D721Med (cell line): ENCODE results near the gene KMT2E.

Experiments
- DNase-seq: peaks from one replicate; pipeline ENCODE4 v3.0.0; 2011; ENCODE audit warnings: low spot score; ENCODE audit not compliant: insufficient read length
- FAIRE-seq: peaks from 2 replicates; lab custom pipeline; 2011; peaks lifted over from hg19 to GRCh38; lab: Jason Lieb, UNC
- CTCF ChIP-seq: IDR thresholded peaks from 2 replicates; pipeline ENCODE4 v1.5.1; 2012; ENCODE audit warnings: mild to moderate bottlenecking, control low read depth; ENCODE audit not compliant: insufficient read depth; ENCODE audit errors: missing control alignments

KMT2E gene

DNA sequence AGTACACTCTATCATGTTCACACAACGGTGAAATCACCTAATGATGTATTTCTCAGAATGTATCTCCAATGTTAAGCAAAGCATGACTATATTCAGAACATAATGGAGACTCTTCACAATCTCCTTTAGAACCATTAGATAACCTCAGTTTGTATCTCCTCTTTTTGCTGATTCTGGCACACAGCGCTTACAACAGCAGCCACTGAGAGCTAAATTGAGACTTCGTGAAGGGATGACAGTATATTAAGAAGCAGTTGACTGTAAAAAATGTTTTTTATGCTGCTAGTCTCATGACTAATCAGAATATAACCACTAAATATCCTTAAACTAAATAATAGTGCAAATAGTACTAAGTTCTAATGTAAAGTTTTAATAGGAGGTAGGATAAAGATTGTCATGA lies 46.9 kb downstream of the KMT2E start:
- FAIRE-seq (peak; percentile 16), DNase-seq (no peak)
- TF ChIP-seq CTCF, result no peak

DNA sequence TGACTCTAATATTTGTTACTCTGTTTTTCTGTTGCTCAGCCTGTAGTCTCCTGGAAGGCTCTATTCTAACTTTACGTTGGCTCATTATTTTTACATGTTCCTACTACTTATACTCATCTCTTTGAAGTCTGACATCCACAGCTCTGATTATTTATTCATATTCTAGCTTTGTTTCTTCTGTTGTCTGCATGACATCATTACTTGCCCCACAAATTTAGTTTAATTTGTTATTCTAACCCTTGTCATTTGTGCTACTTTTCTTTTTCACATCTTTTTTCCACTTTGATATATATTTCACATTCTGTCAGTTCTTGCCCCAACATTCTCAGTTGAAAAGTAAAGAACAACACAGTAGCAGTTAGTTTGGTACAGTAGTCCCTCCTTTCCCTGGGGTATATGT lies 51.1 kb downstream of the KMT2E start:
- no peak for DNase-seq
- TF ChIP-seq CTCF, result no peak
- FAIRE-seq, result no peak

DNA sequence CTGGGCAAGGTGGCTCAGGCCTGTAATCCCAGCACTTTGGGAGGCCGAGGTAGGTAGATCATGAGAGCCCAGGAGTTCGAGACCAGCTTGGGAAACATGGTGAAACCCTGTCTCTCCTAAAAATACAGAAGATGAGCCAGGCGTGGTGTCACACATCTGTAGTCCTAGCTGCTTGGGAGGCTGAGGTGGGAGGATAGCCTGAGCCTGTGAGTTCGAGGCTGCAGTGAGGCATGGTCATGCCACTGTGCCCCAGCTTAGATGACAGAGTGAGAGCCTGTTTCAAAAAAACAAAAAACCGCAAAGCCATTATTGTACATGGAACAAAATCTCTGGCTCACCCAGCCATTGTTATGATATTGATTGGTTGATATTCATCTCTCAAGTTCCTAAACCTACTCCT lies 53.7 kb downstream of the KMT2E start:
- no peak for DNase-seq

GRCh38 chr7:105068886-105069285 lies 54.9 kb downstream of the KMT2E start:
- no peak for DNase-seq
- TF ChIP-seq CTCF, result no peak
- FAIRE-seq, result no peak

More for the DNA sequence above, 53.7 kb downstream of the KMT2E start:
- FAIRE-seq, result no peak
- TF ChIP-seq CTCF, result no peak

DNA sequence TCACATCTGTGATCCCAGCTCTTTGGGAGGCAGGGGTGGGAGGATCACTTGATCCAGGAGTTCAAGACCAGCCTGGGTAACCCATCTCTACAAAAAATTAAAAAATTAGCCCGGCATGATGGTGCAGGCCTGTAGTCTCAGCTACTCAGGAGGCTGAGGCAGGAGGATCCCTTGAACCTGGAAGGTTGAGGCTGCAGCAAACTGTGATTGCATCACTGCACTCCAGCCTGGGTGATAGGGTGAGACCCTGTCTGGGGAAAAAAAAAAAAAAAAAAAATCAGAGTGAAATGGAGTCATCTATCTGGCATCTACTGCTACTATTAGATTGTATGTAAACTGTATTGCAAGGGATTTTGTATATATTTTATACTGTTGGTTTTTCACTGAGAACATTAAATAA lies 59.1 kb downstream of the KMT2E start:
- DNase-seq (no peak), FAIRE-seq (no peak)
- no peak for TF ChIP-seq CTCF

DNA sequence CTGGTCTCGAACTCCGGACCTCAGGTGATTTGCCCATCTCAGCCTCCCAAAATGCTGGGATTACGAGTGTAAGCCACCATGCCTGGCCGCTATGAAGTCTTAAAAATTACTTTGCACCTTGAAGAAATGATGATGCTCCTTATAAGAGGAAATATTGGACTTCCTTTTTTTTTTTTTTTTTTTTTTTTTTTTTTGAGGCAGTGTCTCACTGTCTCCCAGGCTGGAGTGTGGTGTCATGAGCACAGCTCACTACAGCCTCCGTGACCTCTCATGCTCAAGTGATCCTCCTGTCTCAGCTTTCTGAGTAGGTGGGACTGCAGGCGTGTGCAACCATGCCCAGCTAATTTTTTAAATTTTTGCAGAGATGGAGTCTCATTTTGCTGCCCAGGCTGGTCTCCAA lies 65.3 kb downstream of the KMT2E start:
- DNase-seq, result no peak
- FAIRE-seq, result no peak
- no peak for TF ChIP-seq CTCF

GRCh38 chr7:105084581-105084980 lies 70.6 kb downstream of the KMT2E start:
- TF ChIP-seq CTCF, result no peak
- DNase-seq, result no peak
- FAIRE-seq, result no peak
